GM19043 (cell line): ENCODE results near the gene GMEB2.
"Not testable (repeated sequence)": the region's sequence is repeated elsewhere in the genome, so short reads cannot be mapped to it uniquely, and the experiment has no call there.

ENCODE experiments used
- ATAC-seq: cut with Tn5 transposase; IDR thresholded peaks from one replicate; pipeline ENCODE4 v1.9.1; 2021; ENCODE audit warnings: low read depth; ENCODE audit not compliant: unreplicated experiment

The GMEB2 gene

GRCh38 chr20:63618291-63618980 lies 8.5 kb downstream of the GMEB2 start:
- no peak for ATAC-seq

- ATAC-seq, result no peak
Measured at GRCh38 chr20:63617876-63618265, 9.0 kb downstream of the GMEB2 start.

GRCh38 chr20:63617092-63617875 lies 9.6 kb downstream of the GMEB2 start:
- ATAC-seq, result no peak

- ATAC-seq, result not testable (repeated sequence)
Measured at GRCh38 chr20:63613863-63614594, 12.9 kb downstream of the GMEB2 start.

- no peak for ATAC-seq
Measured at GRCh38 chr20:63612276-63612931, 14.5 kb downstream of the GMEB2 start.

GRCh38 chr20:63611646-63612045 lies 15.3 kb downstream of the GMEB2 start:
- ATAC-seq, result no peak

- no peak for ATAC-seq
Measured at GRCh38 chr20:63610581-63611435, 16.1 kb downstream of the GMEB2 start.

- ATAC-seq, result no peak
Measured at GRCh38 chr20:63606686-63607085, 20.2 kb downstream of the GMEB2 start.

- no peak for ATAC-seq
Measured at GRCh38 chr20:63602321-63602720, 24.6 kb downstream of the GMEB2 start.

- not testable (repeated sequence) for ATAC-seq
Measured at GRCh38 chr20:63601679-63602078, 25.2 kb downstream of the GMEB2 start.

GRCh38 chr20:63599396-63600050 lies 27.4 kb downstream of the GMEB2 start:
- ATAC-seq, result no peak

GRCh38 chr20:63598479-63599395 lies 28.2 kb downstream of the GMEB2 start:
- no peak for ATAC-seq

GRCh38 chr20:63597651-63598478 lies 29.0 kb downstream of the GMEB2 start:
- ATAC-seq, result no peak

- no peak for ATAC-seq
Measured at GRCh38 chr20:63596423-63596822, 30.5 kb downstream of the GMEB2 start.

GRCh38 chr20:63595416-63596127 lies 31.3 kb downstream of the GMEB2 start:
- no peak for ATAC-seq

GRCh38 chr20:63594043-63594561 lies 32.8 kb downstream of the GMEB2 start:
- no peak for ATAC-seq

- ATAC-seq, result no peak
Measured at GRCh38 chr20:63592661-63593060, 34.2 kb downstream of the GMEB2 start.
